Panc1 (cell line): Measurements from ENCODE around the gene FCRL2. TPM values are rescaled to one million over a fixed set of nuclear protein-coding genes. Genes with fewer than 3 reads are reported as not detected.

Experiments used
- ATAC-seq: fragments of 200-7000 bp; cut with Tn5 transposase; 2 replicates; pipeline ENCODE4 v1.9.1; 2020; ENCODE audit warnings: mild to moderate bottlenecking, moderate library complexity
- Bru-seq: library from RNA; stranded (reverse); fragments of 400-500 nt; gene quantifications from one replicate; lab custom pipeline; 2021; lab: Mats Ljungman, UMichigan
- BruChase-seq, 2 experiments: library from RNA; stranded (reverse); fragments of 400-500 nt; gene quantifications; one replicate each; lab custom pipeline; 2021; lab: Mats Ljungman, UMichigan
- BruUV-seq: library from RNA; stranded (reverse); fragments of 400-500 nt; replicated peaks from 2 replicates; lab custom pipeline; 2021; lab: Mats Ljungman, UMichigan
- CTCF ChIA-PET: fragments of 300-600 bp; sonication (Branson Sonifier 250); formaldehyde crosslinking; loops from one replicate; lab custom pipeline; 2022; ENCODE audit warnings: antibody characterized with exemption; lab: Charles Lee
- POLR2A ChIA-PET: fragments of 300-600 bp; sonication (Branson Sonifier 250); formaldehyde crosslinking; loops from one replicate; lab custom pipeline; 2022; ENCODE audit warnings: antibody characterized with exemption; lab: Charles Lee
- DNase-seq: peaks from one replicate; pipeline ENCODE4 v3.0.0-alpha.2; 2010; ENCODE audit warnings: low read depth, low spot score
- H3K27ac ChIP-seq: 2 replicates; pipeline ENCODE4 v1.5.1; 2011; ENCODE audit warnings: mild to moderate bottlenecking, low read length, inconsistent platforms
- H3K27me3 ChIP-seq: fragments of 200-500 bp; sonication (Bioruptor generic); 2 replicates; pipeline ENCODE4 v1.6.0; 2014; ENCODE audit warnings: low read length, inconsistent platforms; ENCODE audit not compliant: control insufficient read depth, insufficient read depth
- H3K36me3 ChIP-seq: fragments of 200-500 bp; sonication (Bioruptor generic); 2 replicates; pipeline ENCODE4 v1.5.1; 2014; ENCODE audit warnings: inconsistent platforms, mild to moderate bottlenecking, low read length, moderate library complexity; ENCODE audit not compliant: control insufficient read depth, insufficient read depth
- H3K4me1 ChIP-seq: 2 replicates; pipeline ENCODE4 v1.5.1; 2011; ENCODE audit warnings: inconsistent platforms, mild to moderate bottlenecking, low read length, moderate library complexity; ENCODE audit not compliant: control insufficient read depth, insufficient read depth
- H3K4me3 ChIP-seq, 2 experiments: 2 replicates each; pipeline ENCODE4 v1.5.1; 2011 to 2012; ENCODE audit warnings: low read depth in 2 of 2, low read length in 2 of 2, mild to moderate bottlenecking in 2 of 2, inconsistent platforms in 1 of 2, moderate library complexity in 1 of 2
- H3K9me3 ChIP-seq: fragments of 200-500 bp; sonication (Bioruptor generic); 2 replicates; pipeline ENCODE4 v1.5.1; 2014; ENCODE audit warnings: low read depth, mild to moderate bottlenecking, inconsistent platforms, low read length, moderate library complexity; ENCODE audit not compliant: control insufficient read depth, insufficient read depth
- POLR2AphosphoS5 ChIP-seq: IDR thresholded peaks from 2 replicates; pipeline ENCODE4 v1.6.1; 2012; ENCODE audit warnings: mild to moderate bottlenecking, low read depth, low read length, moderate library complexity
- SIN3A ChIP-seq: IDR thresholded peaks from 2 replicates; pipeline ENCODE4 v1.6.1; 2012; ENCODE audit warnings: low read depth, mild to moderate bottlenecking, low read length, moderate library complexity, borderline replicate concordance; ENCODE audit not compliant: insufficient read depth
- TCF7L2 ChIP-seq: IDR thresholded peaks from 2 replicates; pipeline ENCODE4 v1.6.1; 2011; ENCODE audit warnings: mild to moderate bottlenecking, low read depth, low read length, inconsistent platforms
- in situ Hi-C: cut with HindIII; loops from 2 replicates; pipeline ENCODE4 v1.10.0; 2016; ENCODE audit warnings: low sequenced_read_pairs, low pct_unique_long_range_greater_than_20kb
- intact Hi-C: fragments of 100-400 bp; cut with micrococcal nuclease; formaldehyde crosslinking; loops from one replicate; pipeline ENCODE4 v1.10.0; 2022; ENCODE audit not compliant: unreplicated experiment
- long read RNA-seq: library from polyadenylated mRNA; unstranded; transcript quantifications from one replicate; pipeline ENCODE4 v2.0.0, GENCODE V29; 2021; ENCODE audit not compliant: unreplicated experiment
- polyA plus RNA-seq: library from polyadenylated mRNA; unstranded; fragments of >200 nt; gene quantifications from one replicate; pipeline ENCODE4 v1.2.1, GENCODE V29; 2012; ENCODE audit warnings: missing spikeins; ENCODE audit not compliant: insufficient read length
- total RNA-seq: library from RNA; stranded (reverse); gene quantifications from one replicate; pipeline ENCODE4 v1.2.1, GENCODE V29; 2021; ENCODE audit not compliant: unreplicated experiment
- TF ChIP-seq, protein P1 (sequence below), 2 experiments: IDR thresholded peaks; 2 replicates each; pipeline ENCODE4 v1.6.1; 2011 to 2012; ENCODE audit warnings: low read depth in 2 of 2, control low read depth in 1 of 2, low read length in 1 of 2, mild to moderate bottlenecking in 1 of 2, moderate library complexity in 1 of 2; ENCODE audit not compliant: insufficient read depth in 1 of 2
- TF ChIP-seq, protein P2 (sequence below): fragments of 450-650 bp; IDR thresholded peaks from 2 replicates; pipeline ENCODE4 v1.5.1; 2017; ENCODE audit warnings: mild to moderate bottlenecking

Gene FCRL2
- total RNA-seq (not detected), Bru-seq, nascent RNA (not detected), BruChase-seq, experiment 1, labeled RNA remaining after a 2-hour chase (percentile 3 among the genes with signal in this experiment), BruChase-seq, experiment 2, labeled RNA remaining after a 6-hour chase (not detected)
- polyA plus RNA-seq: not detected
- long read RNA-seq: 0 reads

GRCh38 chr1:157776971-157777391 is at the start of gene FCRL2:
FCRL2 (minus strand) TSS chr1:157777132; CDS start chr1:157777073, 59 bp downstream.
- POLR2A ChIA-PET: interaction anchor here (0.6 kb wide), 1 partner anchor 12 kb away, joined by 3 read pairs; no protein-coding TSS in a partner anchor
- CTCF ChIA-PET: no interaction called here
- no peak for ATAC-seq
- Histone ChIP-seq H3K36me3 (no peaks in the 10 kb centered on the region), H3K27me3 (no peaks in the 10 kb centered on the region), H3K9me3 (no peaks in the 10 kb centered on the region), H3K4me1 (no peaks in the 10 kb centered on the region), H3K4me3 (no peak within 1 kb of the TSS), H3K27ac (no peak within 1 kb of the TSS)
- no peak for DNase-seq
- BruUV-seq: no TSS peak
- TF ChIP-seq POLR2AphosphoS5 (no peak), SIN3A (no peak), TCF7L2 (no peak)
- TF ChIP-seq, protein P1, sequence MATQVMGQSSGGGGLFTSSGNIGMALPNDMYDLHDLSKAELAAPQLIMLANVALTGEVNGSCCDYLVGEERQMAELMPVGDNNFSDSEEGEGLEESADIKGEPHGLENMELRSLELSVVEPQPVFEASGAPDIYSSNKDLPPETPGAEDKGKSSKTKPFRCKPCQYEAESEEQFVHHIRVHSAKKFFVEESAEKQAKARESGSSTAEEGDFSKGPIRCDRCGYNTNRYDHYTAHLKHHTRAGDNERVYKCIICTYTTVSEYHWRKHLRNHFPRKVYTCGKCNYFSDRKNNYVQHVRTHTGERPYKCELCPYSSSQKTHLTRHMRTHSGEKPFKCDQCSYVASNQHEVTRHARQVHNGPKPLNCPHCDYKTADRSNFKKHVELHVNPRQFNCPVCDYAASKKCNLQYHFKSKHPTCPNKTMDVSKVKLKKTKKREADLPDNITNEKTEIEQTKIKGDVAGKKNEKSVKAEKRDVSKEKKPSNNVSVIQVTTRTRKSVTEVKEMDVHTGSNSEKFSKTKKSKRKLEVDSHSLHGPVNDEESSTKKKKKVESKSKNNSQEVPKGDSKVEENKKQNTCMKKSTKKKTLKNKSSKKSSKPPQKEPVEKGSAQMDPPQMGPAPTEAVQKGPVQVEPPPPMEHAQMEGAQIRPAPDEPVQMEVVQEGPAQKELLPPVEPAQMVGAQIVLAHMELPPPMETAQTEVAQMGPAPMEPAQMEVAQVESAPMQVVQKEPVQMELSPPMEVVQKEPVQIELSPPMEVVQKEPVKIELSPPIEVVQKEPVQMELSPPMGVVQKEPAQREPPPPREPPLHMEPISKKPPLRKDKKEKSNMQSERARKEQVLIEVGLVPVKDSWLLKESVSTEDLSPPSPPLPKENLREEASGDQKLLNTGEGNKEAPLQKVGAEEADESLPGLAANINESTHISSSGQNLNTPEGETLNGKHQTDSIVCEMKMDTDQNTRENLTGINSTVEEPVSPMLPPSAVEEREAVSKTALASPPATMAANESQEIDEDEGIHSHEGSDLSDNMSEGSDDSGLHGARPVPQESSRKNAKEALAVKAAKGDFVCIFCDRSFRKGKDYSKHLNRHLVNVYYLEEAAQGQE (IDR thresholded peaks at IDR 0.05; ENCODE audit: insufficient read depth in 1 of 2, low read depth in 2 of 2, low read length in 1 of 2): no peak
- TF ChIP-seq, protein P2, sequence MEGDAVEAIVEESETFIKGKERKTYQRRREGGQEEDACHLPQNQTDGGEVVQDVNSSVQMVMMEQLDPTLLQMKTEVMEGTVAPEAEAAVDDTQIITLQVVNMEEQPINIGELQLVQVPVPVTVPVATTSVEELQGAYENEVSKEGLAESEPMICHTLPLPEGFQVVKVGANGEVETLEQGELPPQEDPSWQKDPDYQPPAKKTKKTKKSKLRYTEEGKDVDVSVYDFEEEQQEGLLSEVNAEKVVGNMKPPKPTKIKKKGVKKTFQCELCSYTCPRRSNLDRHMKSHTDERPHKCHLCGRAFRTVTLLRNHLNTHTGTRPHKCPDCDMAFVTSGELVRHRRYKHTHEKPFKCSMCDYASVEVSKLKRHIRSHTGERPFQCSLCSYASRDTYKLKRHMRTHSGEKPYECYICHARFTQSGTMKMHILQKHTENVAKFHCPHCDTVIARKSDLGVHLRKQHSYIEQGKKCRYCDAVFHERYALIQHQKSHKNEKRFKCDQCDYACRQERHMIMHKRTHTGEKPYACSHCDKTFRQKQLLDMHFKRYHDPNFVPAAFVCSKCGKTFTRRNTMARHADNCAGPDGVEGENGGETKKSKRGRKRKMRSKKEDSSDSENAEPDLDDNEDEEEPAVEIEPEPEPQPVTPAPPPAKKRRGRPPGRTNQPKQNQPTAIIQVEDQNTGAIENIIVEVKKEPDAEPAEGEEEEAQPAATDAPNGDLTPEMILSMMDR: no peak
- intact Hi-C loops: no loop called here
- in situ Hi-C loops: no loop called here

DNA sequence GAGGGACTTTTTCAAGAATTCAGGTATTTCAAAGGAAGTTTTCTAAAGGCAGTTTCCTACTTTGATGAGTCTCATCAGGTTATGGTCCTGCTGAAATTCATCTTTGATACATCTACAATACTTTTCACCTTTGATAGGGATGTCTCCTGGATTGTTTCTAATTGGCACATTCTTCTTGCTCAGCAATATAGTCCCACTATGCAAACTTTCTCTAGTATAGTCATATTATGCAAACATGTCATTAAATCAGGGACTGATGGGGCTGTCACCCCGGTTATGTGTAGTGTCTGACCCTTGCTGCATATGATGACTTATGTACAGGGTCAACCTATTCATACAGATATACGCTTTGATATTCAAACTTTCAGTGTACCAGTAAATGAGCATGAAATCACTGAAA is 43.4 kb upstream of the FCRL2 start:
- POLR2A ChIA-PET: no interaction called here
- CTCF ChIA-PET: no interaction called here
- no peak for TF ChIP-seq TCF7L2
- TF ChIP-seq SIN3A: no peak
- TF ChIP-seq, protein P2: no peak
- TF ChIP-seq, protein P1 (IDR thresholded peaks at IDR 0.05; ENCODE audit: insufficient read depth in 1 of 2, low read depth in 2 of 2, low read length in 1 of 2): no peak
- no peak for TF ChIP-seq POLR2AphosphoS5
- no peaks in the 10 kb centered on the region for H3K36me3 ChIP-seq
- no peak overlapping the region for H3K27ac ChIP-seq
- H3K27me3 ChIP-seq: no peaks in the 10 kb centered on the region
- H3K4me1 ChIP-seq: no peaks in the 10 kb centered on the region
- in situ Hi-C loops: no loop called here
- no TSS peak for BruUV-seq
- no peak overlapping the region for H3K4me3 ChIP-seq
- DNase-seq (no peak), ATAC-seq (no peak)
- no peaks in the 10 kb centered on the region for H3K9me3 ChIP-seq
- intact Hi-C loops: no loop called here
